Ishikawa (cell line): ENCODE results near the gene LINC00632.

ENCODE experiments used
- CEBPB ChIP-seq: IDR thresholded peaks from 2 replicates; pipeline ENCODE4 v1.6.1; 2012
- CREB1 ChIP-seq: IDR thresholded peaks from 2 replicates; pipeline ENCODE4 v1.6.1; 2012; ENCODE audit warnings: low read depth
- EGR1 ChIP-seq: IDR thresholded peaks from 2 replicates; pipeline ENCODE4 v1.6.1; 2012
- EP300 ChIP-seq: IDR thresholded peaks from 2 replicates; pipeline ENCODE4 v1.6.1; 2012; ENCODE audit warnings: borderline replicate concordance
- FOXM1 ChIP-seq: IDR thresholded peaks from 2 replicates; pipeline ENCODE4 v1.6.1; 2012; ENCODE audit warnings: low read depth, borderline replicate concordance
- MAX ChIP-seq: IDR thresholded peaks from 2 replicates; pipeline ENCODE4 v1.6.1; 2012
- RAD21 ChIP-seq: IDR thresholded peaks from 2 replicates; pipeline ENCODE4 v1.6.1; 2012; ENCODE audit warnings: low read depth
- REST ChIP-seq: IDR thresholded peaks from 2 replicates; pipeline ENCODE4 v1.6.1; 2012; ENCODE audit warnings: low read depth, mild to moderate bottlenecking
- TAF1 ChIP-seq: IDR thresholded peaks from 2 replicates; pipeline ENCODE4 v1.6.1; 2012; ENCODE audit warnings: low read depth, mild to moderate bottlenecking
- TEAD4 ChIP-seq: IDR thresholded peaks from 2 replicates; pipeline ENCODE4 v1.6.1; 2012
- USF1 ChIP-seq: IDR thresholded peaks from 2 replicates; pipeline ENCODE4 v1.6.1; 2012

GRCh38 chrX:140724309-140724708, 14.8 kb downstream of the LINC00632 start:
- no peak for TF ChIP-seq TEAD4
- TF ChIP-seq MAX: no peak
- no peak for TF ChIP-seq RAD21
- TF ChIP-seq CEBPB: no peak
- TF ChIP-seq TAF1: no peak
- TF ChIP-seq EP300: no peak
- no peak for TF ChIP-seq CREB1
- TF ChIP-seq EGR1: no peak
- TF ChIP-seq REST: no peak
- TF ChIP-seq USF1: no peak
- no peak for TF ChIP-seq FOXM1
